IPS-NIHi11 (cell line): ENCODE data around the gene SLC39A8.

Experiments
- DNase-seq: peaks from one replicate; pipeline ENCODE4 v3.0.0; 2012; ENCODE audit warnings: mixed read lengths, low spot score

The SLC39A8 gene

DNA sequence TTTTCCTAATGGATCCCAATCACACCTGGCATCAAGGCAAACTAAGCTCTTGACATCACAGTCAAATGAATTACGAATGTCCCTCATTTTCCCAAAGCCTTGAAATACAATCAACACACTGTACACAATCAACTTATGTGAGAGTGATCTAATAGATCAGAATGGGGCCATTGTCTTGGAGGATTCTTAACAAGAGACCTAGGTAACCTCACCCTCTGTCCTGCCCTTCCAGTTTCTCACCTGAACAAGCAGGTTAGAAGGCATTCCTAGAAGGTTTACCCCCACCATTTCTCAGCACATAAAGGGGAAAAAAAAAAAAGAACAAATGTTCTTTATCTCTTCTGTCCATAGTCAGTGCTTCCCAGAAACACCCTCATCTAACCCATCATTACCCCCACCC lies 6.3 kb downstream of the SLC39A8 start:
- DNase-seq, result no peak

DNA sequence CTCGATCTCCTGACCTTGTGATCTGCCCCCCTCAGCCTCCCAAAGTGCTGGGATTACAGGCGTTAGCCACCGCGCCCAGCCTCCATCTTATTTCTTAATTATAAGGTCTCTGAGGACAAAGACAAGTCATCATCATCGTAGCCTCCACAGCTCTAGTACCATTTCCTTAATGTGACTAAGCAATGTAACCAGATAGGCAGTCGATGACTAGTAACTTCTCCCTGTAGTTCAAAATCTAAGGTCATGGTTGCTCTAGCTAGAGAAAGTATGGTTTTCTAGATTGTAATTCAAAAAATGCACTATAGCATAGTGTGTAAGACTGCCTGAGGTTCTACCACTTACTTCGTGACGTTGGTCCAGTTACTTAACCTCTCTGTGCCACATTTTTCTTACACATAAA lies 6.9 kb downstream of the SLC39A8 start:
- no peak for DNase-seq

DNA sequence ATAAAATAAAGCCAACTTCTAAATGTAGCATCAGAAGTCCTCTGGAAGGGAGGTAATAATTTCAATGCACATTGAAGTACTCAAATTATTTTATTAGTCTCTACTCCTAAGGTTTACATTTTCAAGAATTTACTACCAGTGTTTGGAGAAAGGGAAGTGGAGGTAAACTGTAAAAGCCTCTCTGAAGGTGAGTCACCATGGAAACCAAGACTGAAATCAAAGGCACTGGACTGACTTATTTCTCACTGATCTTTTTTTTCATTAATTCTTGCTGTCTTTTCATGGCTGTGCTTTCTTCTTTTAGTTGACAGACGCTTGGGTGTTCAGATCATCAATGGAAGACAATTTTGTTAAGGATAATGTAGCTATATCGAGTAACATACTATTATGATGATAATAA lies 9.7 kb downstream of the SLC39A8 start:
- DNase-seq, result no peak

DNA sequence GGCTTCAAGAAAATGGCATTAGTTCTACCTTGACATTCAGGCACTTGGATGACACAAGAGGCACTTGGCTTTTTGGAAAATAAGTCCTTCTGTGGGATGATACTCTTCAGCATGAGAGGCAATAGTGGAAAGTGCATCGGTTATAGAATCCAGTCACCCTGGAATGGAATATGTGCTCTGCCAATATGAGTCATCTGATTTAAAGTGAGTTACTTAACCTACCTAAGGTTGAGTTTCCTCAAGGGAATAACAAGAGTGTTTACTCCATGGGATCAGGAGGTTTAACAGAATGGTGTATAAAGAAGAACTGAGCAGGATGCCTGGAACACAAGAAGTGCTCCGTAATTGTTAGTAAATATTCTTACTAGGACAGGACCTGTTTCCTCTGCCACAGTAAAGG lies 10.7 kb downstream of the SLC39A8 start:
- DNase-seq, result no peak

DNA sequence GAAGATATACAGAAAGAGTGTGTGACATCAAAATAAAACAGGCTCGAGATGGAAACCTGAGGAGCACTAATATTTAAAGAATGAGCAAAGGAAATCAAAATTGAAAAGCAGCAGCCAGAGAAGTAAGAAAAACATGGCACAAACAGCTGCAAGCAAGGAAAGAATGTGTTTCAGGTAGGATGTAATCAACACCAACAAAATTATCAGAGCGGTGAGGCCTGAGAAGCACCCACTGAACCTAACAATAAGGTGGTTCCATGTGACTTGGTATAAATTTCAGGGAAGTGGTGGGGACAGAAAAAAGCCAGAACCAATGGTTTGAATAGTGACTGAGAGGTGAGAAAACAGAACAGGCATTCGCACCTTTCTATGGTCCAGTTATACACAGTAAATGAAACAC lies 11.5 kb downstream of the SLC39A8 start:
- no peak for DNase-seq

DNA sequence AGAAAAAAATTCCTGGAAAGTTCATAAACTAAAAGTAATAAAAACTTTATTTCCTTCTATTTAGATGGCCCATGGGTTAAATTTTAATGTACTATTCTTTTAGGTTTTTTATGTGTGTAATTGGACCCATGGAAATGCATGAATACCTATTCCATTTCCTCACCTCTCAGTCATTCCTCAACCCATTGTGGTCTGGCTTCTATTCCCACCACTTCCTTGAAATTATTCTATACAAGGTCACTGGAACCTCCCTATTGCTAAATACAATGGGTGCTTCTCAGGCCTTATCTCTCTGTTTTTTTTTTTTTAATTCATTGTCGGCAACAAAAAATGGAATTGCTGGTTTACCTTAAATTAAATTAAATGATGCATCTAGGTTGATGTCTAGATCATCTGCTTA lies 17.2 kb downstream of the SLC39A8 start:
- DNase-seq, result no peak

DNA sequence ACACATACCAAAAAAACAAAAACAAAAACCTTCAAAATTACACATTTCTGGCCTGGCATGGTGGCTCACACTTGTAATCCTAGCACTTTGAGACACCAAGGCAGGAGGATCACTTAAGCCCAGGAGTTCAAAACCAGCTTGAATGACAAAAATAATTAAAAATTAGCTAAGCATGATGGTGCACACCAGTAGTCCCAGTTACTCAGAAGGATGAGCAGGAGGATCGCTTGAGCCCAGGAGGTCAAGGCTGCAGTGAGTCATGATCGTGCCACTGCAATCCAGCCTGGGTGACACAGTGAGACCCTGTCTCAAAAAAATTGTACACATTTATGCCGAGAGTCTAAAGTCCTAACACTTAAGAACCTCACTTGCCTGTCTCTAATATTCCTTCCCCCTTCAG lies 18.3 kb downstream of the SLC39A8 start:
- DNase-seq, result no peak

DNA sequence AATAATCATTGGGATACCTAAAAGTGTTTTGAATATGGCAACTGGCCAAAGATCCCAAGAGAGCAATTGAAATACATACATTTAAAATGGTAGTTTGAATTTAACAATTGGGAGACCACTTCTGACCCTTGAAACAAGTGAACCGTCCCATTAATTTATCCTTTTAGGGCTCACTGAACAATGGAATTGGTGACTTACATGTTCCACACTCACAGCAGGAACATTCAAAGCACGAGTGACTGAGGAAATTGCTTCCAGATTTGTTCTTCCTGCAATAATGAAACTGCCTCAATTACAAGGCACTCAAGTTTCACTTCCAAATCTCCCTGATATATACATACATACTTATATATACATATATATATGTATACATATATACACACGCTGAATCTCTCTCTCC lies 20.6 kb downstream of the SLC39A8 start:
- DNase-seq, result no peak

DNA sequence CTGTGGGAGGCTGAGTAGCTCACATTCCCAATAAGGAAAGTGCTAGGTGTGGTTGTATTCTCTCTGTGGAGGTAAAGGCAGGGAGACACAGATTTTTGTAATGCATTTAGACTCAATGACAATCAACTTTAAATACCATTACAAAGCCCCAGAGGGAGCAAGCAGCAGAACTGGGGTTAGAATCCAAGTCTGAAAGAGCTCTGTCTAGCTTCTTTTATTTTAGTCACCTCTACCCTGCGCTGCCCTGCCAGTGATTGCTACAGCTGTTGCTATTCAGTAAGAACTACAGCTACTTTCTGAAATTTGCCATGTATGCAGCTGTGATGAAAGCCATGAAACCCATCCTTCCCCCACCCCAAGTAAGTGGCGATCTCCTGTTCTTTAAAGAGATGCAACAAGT lies 22.5 kb downstream of the SLC39A8 start:
- DNase-seq, result no peak

DNA sequence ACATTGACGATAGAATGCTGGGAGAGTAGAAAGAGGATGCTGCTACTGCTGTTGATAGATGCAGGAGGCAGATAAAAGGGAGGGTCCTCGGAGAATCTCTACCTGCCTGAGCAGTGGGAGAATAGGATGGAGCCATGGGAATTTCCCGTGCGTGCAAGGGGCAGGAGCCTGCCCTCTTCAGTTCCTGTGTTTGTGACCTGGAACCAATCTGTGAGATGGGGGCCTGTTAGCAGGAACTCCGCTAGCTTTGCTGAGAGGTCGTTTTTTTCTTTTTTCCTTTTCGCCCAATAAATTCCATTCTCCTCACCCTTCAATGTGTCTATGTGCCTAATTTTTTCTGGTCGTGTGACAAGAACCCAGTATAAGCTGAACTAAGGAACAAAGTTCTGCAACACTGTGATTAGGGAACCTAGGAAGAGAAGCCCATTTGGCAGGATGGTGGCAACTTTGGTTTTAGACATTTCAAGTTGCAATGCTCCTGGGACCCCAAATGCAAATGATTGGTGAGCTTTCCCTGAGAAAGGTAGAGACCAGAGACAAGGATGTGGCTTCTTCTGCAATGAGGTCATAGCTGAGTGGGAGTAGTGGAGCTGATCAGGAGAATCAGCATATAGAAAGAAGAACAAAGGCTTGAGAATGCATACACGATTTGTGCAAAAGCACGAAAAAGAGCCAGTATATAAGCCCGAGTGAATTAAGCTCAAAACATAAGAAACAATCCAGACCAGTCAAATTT lies 23.9 kb downstream of the SLC39A8 start:
- DNase-seq, result no peak

DNA sequence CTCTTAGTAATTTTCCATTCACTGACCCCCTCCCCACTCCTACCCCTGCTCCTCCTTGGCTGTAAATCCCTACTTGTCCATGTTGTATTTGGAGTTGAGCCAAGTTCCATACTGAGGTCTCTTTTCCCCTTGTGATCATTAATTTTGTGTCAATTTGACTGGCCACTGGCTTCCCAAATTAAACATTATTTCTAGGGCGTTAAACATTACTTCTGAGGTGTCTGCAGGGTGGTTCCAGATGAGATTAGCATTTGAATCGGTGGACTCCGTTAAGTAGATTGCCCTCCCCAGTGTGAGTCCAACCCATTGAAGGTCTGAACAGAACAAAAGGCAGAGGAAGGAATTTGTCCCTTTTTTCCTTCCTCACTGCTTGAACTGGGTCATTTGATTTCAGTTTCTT lies 25.7 kb downstream of the SLC39A8 start:
- DNase-seq, result peak; percentile 26

DNA sequence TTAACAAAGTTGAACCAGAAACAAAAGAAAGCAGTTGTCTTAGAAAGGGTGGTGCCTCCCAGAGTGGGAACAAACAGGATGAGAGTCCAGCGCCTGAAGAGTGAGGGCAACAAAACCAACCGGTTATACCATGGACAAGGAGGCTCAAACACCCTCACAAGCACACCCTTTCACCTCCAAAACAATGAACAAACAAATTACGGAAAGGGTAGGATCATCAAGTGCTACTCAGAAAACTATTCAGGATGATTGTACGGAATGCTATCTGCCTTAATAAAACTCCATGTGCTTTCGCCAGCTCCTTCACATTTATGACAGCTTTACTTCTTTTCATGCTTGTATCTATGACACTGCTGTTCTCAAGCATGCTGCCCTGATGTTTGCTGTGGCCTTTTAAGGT lies 26.8 kb downstream of the SLC39A8 start:
- no peak for DNase-seq

DNA sequence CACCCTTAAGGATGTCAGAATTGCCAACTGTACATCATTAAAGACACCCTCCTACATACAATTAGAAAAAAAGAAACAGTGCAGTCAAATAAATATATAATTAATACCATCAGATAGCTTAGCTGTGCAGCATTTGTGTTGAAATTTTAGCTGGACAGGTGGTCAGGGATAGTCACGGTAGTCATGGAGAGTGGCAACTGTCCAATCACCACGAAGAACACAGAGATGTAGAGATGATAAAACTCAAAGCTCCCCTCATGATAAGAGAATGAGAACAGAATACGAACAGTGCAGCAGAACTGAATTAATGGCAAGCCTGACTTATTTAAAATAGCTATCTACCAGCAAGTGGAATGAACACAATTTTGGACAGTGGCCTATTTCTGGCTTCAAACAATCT lies 27.2 kb downstream of the SLC39A8 start:
- no peak for DNase-seq

DNA sequence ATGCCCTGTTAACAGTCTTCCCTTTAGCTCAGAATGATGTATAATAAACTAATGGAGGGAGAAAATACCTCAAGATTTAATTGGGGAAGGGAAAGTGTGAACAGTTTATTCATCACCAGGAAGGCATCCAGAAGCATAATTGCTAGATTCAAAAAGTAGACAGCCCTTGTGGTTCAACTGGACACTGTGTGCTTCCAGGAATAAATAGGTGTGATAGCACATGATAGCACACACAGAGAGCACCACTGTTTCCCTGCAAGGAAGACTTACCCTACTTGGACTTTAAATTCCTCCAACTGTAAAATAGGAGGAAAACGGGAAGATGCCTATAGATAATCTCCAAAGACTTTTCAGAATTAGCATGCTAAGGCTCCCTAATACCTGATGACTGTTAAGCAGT lies 27.8 kb downstream of the SLC39A8 start:
- no peak for DNase-seq

DNA sequence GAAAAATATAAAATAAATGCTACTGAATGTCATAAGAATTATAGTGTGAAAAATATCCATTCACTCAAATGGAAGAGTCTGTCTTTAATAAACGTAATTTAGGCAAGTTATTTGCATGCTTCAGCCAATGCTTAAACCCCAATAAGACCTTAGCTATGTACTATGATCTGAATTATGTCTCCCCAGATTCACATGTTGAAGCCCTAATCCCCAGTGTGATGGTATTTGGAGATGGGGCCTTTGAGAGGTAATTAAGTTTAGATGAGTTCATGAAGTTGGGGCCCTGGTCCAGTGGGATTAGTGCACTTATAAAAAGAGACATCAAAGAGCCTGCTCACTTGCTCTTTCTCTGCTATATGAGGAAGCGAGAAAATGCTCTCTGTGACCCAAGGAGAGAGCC lies 28.7 kb downstream of the SLC39A8 start:
- DNase-seq, result no peak

DNA sequence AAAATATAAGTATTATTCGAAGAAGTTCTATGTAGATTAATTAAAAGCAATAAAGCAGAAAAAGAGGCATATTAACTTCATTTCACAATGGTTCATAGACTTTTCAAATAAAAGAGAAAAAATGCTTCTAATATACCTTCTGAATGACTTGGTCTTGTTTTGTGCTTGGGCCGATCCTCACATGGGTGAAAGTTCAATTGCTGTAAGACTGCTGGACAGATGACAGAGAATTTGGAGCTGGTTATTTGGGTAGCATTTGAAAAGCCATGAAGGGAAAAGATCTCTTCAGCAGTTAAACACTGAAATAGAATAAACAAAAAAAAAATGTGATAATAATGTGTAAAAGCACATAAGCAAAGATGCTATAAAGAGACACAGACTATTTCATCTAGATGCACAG lies 29.8 kb downstream of the SLC39A8 start:
- no peak for DNase-seq

DNA sequence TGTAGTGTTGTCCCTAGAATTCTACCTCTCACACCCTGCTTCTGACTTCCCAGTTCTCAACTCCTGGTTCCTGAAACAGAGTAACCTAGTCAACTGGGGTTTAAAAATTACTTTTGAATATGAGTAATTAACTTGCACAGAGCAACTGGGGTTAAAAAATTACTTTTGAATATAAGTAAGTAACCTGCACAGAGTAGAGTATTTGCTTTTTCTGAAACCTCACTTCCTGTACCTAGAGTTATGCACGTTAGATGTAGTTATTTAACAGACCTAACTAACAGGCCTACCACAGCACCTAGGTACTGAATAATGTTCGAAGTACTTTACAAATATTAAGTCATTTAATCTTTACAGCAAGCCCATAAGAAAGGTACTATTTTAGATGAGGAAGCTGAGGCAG lies 32.9 kb downstream of the SLC39A8 start:
- no peak for DNase-seq

DNA sequence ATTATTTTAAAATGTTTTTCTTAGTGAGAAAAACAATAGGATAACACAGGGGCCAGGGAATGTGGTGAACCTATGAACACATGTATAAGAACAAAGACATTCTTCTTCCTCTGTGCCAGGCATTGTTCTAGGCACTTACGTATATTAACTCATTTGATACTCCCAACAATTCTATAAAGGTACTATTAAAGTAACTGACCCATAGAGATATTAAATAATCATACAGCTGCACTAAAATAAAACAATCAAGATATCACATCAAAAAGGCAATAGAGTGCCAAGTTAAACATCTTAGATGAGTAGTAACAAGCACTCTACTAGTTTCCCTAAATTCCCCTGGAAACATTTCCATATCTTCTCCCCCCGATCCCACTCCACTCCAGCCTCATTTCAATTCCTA lies 33.4 kb downstream of the SLC39A8 start:
- no peak for DNase-seq

DNA sequence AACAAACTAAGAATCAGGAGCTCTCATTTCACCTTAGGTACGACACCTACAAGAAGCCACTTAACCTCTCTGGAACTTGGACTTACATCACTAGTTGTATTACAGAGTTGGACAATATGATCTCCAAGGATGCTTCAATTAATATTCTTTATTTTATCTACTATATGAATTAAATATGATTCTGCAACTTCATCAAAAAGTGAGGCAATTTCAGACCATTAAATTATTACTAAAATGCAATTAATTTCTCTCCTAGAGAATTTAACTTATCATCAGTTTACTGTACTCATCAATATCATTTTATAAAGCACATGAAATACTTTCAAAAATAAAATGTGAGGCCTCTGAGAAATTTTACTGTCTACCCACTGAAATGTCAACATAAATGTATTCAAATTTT lies 33.9 kb downstream of the SLC39A8 start:
- DNase-seq, result no peak

DNA sequence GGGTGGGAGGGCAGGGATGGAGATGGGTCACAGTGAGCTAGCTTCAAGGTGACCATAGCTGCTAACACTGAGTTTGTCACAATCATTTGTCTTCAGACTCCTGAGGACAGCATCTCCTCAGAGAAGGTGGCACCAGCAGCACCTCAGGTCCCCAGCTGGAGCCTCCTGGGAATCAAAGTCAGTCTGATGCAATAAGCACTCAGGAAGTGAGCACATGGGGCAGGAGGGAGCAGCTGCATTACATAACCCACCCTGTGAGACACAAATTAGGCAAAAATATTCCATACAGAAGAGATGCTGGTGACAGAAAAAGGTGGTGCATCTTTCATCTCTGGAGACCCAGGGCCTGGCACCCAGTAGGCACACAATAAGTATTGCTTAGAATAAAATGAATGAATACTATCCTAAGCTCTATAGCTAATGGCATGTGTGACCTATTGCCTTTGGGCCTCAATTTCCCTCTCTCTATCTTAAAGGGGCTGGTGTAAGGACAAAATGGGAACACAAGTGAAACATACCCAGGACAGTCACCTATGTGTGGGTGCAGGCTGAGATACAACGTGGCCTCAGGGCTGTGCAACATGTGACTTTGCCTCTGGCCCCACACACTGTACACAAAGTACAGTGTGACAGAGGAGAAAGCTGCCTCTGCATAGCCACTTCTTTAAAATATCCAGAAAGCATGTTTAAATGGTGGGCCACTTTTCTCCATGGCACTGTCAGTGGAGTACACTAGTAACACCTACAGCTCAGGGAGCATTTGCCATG lies 37.1 kb downstream of the SLC39A8 start:
- DNase-seq, result no peak

DNA sequence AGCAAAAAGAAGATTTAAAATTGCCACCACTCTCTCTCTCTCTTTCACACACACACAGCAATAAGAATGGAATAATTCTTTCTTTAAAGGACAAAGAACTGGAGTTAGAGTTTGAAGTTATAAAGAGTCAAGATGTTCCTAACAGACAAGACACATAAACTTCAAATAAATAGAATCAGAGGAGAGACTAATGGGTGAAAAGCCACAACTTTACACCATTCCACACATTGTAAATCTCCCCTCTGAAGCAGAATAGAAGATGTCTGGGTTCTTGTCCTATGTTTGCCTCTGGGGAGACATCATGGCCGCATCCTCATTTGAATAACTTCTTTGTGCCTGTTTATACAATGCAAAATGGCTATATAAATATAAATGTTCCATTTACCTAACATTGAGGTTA lies 39.6 kb downstream of the SLC39A8 start:
- no peak for DNase-seq

DNA sequence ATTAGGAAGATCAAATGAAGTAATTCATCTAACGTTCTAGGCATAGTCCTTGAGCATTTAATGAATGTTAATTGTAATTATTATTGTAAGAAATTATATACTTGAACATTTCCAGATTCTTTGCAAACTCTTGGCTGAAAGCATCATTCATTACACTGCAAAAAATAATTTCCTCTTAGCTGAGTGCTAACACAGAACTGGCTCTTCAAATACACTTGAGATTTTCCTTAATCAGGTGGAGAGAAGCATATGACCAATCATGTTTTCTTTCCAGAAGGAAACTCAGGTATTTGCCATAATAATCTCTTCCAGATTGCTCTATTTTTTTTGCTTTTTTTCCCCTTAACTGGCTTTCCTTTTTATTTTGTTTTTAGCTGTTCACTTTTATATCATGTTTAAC lies 42.5 kb downstream of the SLC39A8 start:
- no peak for DNase-seq

DNA sequence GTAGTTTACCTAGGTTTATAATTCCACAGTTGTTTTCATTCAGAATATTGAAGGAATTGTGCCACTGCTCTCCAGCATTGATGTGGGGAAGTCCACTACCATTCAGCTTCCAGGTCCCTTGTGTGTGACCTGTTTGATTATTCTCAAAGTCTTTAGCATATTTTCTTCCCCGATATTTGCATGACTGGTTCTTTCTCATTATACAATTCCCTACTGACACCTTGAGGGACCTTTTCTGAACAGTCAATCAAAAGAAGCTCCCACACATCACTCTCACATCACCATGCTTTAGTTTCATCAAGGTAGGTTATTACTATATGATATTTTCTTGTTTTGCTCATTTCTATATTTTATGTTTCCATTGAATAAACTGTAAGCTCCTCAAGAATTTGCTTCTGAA lies 44.1 kb downstream of the SLC39A8 start:
- no peak for DNase-seq
